HG03575 (cell line): ENCODE results near the gene ERN2.
"Not testable (repeated sequence)": the region's sequence is repeated elsewhere in the genome, so short reads cannot be mapped to it uniquely, and the experiment has no call there.

Experiments
- ATAC-seq: cut with Tn5 transposase; IDR thresholded peaks from one replicate; pipeline ENCODE4 v1.9.1; 2021; ENCODE audit not compliant: unreplicated experiment, insufficient number of reproducible peaks, low FRiP score; ENCODE audit errors: extremely low read depth

ERN2 gene

GRCh38 chr16:23712976-23713375, at the start of gene ERN2:
Gene ERN2 (minus strand): TSS chr16:23713222. CDS start chr16:23713187, 35 bp downstream.
- ATAC-seq = no peak

GRCh38 chr16:23757937-23758619, 45.1 kb upstream of the ERN2 start:
- no peak for ATAC-seq

GRCh38 chr16:23757116-23757515, 44.1 kb upstream of the ERN2 start:
- no peak for ATAC-seq

- ATAC-seq = no peak
Measured at GRCh38 chr16:23755484-23755809, 42.4 kb upstream of the ERN2 start.

GRCh38 chr16:23754594-23755483, 41.8 kb upstream of the ERN2 start, which contains the start of gene CHP2:
Gene CHP2 (plus strand): TSS chr16:23755026. CDS start chr16:23755050, 24 bp downstream.
- ATAC-seq = no peak

- ATAC-seq = no peak
Measured at GRCh38 chr16:23753908-23754593, 41.0 kb upstream of the ERN2 start.

GRCh38 chr16:23751053-23751452, 38.0 kb upstream of the ERN2 start:
- not testable (repeated sequence) for ATAC-seq

GRCh38 chr16:23748630-23749029, 35.6 kb upstream of the ERN2 start:
- no peak for ATAC-seq

- no peak for ATAC-seq
Measured at GRCh38 chr16:23745263-23745662, 32.2 kb upstream of the ERN2 start.

GRCh38 chr16:23742766-23743165, 29.7 kb upstream of the ERN2 start:
- no peak for ATAC-seq

GRCh38 chr16:23741675-23742303, 28.8 kb upstream of the ERN2 start:
- no peak for ATAC-seq

- ATAC-seq = no peak
Measured at GRCh38 chr16:23739516-23739915, 26.5 kb upstream of the ERN2 start.

- not testable (repeated sequence) for ATAC-seq
Measured at GRCh38 chr16:23737423-23738028, 24.5 kb upstream of the ERN2 start.

- no peak for ATAC-seq
Measured at GRCh38 chr16:23734176-23734893, 21.3 kb upstream of the ERN2 start.

GRCh38 chr16:23729503-23730424, 16.7 kb upstream of the ERN2 start:
- ATAC-seq = no peak

- no peak for ATAC-seq
Measured at GRCh38 chr16:23728112-23728477, 15.1 kb upstream of the ERN2 start.

- no peak for ATAC-seq
Measured at GRCh38 chr16:23726710-23727109, 13.7 kb upstream of the ERN2 start.
